PC-3 (cell line): ENCODE results near the gene SRRM3. TPM values are rescaled to one million over a fixed set of nuclear protein-coding genes. Genes with fewer than 3 reads are reported as not detected.
"Not testable (repeated sequence)": the region's sequence is repeated elsewhere in the genome, so short reads cannot be mapped to it uniquely, and the experiment has no call there.

Experiments
- ATAC-seq: fragments of 200-7000 bp; cut with Tn5 transposase; 2 replicates; pipeline ENCODE4 v1.9.1; 2020; ENCODE audit warnings: mild to moderate bottlenecking, moderate library complexity
- BruUV-seq: library from RNA; stranded (reverse); fragments of 400-500 nt; replicated peaks from 2 replicates; lab custom pipeline; 2021; lab: Mats Ljungman, UMichigan
- CTCF ChIA-PET: fragments of 300-600 bp; sonication (Branson Sonifier 250); formaldehyde crosslinking; loops from one replicate; lab custom pipeline; 2022; ENCODE audit warnings: antibody characterized with exemption; lab: Charles Lee
- POLR2A ChIA-PET: fragments of 300-600 bp; sonication (Branson Sonifier 250); formaldehyde crosslinking; loops from one replicate; lab custom pipeline; 2022; ENCODE audit warnings: antibody characterized with exemption; ENCODE audit not compliant: unreplicated experiment; lab: Charles Lee
- DNase-seq: peaks from one replicate; pipeline ENCODE4 v3.0.0-alpha.2; 2015
- H2AFZ ChIP-seq: fragments of 300-600 bp; sonication (generic); 2 replicates; pipeline ENCODE4 v1.6.0; 2016; ENCODE audit warnings: antibody characterized with exemption, low read length
- H3F3A ChIP-seq: fragments of 300-600 bp; sonication (generic); one replicate; pipeline ENCODE4 v1.6.0; 2017; ENCODE audit warnings: antibody characterized with exemption, low read length, control low read depth, mild to moderate bottlenecking; ENCODE audit not compliant: unreplicated experiment
- H3K27ac ChIP-seq: fragments of 300-600 bp; sonication (generic); 2 replicates; pipeline ENCODE4 v1.5.1; 2016; ENCODE audit warnings: mild to moderate bottlenecking, low read length
- H3K27me3 ChIP-seq: fragments of 300-600 bp; sonication (generic); 2 replicates; pipeline ENCODE4 v1.6.1; 2016; ENCODE audit warnings: low read length, mixed read lengths
- H3K36me3 ChIP-seq: fragments of 300-600 bp; sonication (generic); 2 replicates; pipeline ENCODE4 v1.6.1; 2016; ENCODE audit warnings: low read depth, mixed run types, low read length, mixed read lengths
- H3K4me1 ChIP-seq: fragments of 300-600 bp; sonication (generic); 2 replicates; pipeline ENCODE4 v1.5.1; 2016; ENCODE audit warnings: low read length; ENCODE audit not compliant: insufficient read depth
- H3K4me2 ChIP-seq: fragments of 300-600 bp; sonication (generic); 2 replicates; pipeline ENCODE4 v1.6.0; 2016; ENCODE audit warnings: low read length
- H3K4me3 ChIP-seq: fragments of 300-600 bp; sonication (generic); 2 replicates; pipeline ENCODE4 v1.5.1; 2016; ENCODE audit warnings: mild to moderate bottlenecking, low read length, mixed read lengths
- H3K79me2 ChIP-seq: fragments of 300-600 bp; sonication (generic); 2 replicates; pipeline ENCODE4 v1.6.1; 2017; ENCODE audit warnings: low read length, mixed read lengths
- H3K9ac ChIP-seq: fragments of 300-600 bp; sonication (generic); 2 replicates; pipeline ENCODE4 v1.6.0; 2016; ENCODE audit warnings: mild to moderate bottlenecking, low read length
- H3K9me2 ChIP-seq: fragments of 300-600 bp; sonication (generic); replicated peaks from 2 replicates; pipeline ENCODE4 v1.6.1; 2016; ENCODE audit warnings: mixed run types, low read length, mixed read lengths
- H3K9me3 ChIP-seq: fragments of 300-600 bp; sonication (generic); 2 replicates; pipeline ENCODE4 v1.6.1; 2016; ENCODE audit warnings: low read length, mixed read lengths
- H4K20me1 ChIP-seq: fragments of 300-600 bp; sonication (generic); 2 replicates; pipeline ENCODE4 v1.6.1; 2016; ENCODE audit warnings: low read length, mixed read lengths
- CTCF ChIP-seq: fragments of 300-600 bp; sonication (generic); conservative IDR thresholded peaks from 2 replicates; pipeline ENCODE4 v1.5.1; 2017; ENCODE audit warnings: antibody characterized with exemption, low read depth, mild to moderate bottlenecking, low read length
- EZH2 ChIP-seq: fragments of 300-600 bp; sonication (generic); IDR thresholded peaks from one replicate; pipeline ENCODE4 v1.6.1; 2017; ENCODE audit warnings: antibody characterized with exemption, mild to moderate bottlenecking, low read length; ENCODE audit not compliant: unreplicated experiment
- EZH2phosphoT487 ChIP-seq: fragments of 300-600 bp; sonication (generic); IDR thresholded peaks from 2 replicates; pipeline ENCODE4 v1.6.1; 2018; ENCODE audit warnings: mild to moderate bottlenecking, antibody characterized with exemption, low read length, borderline replicate concordance
- intact Hi-C: fragments of 100-400 bp; cut with micrococcal nuclease; formaldehyde crosslinking; loops from 2 replicates; pipeline ENCODE4 v1.9.0; 2023
- total RNA-seq: library from RNA; depleted of rRNA; stranded (reverse); fragments of >200 nt; gene quantifications from 2 replicates; pipeline ENCODE4 v1.2.3, GENCODE V29; 2014

Gene SRRM3
- total RNA-seq, 1 experiment from 2014 or later, result 0.66 TPM

GRCh38 chr7:76292213-76292573, 90.5 kb downstream of the SRRM3 start:
- Histone ChIP-seq H4K20me1 (no peaks in the 10 kb centered on the region), H3K9me3 (no peaks in the 10 kb centered on the region), H3K4me3 (peak overlapping the region; percentile 62; the same call in 1 of the 2 replicates), H3F3A (no peaks in the 10 kb centered on the region), H3K27ac (peak overlapping the region; percentile 89), H3K4me2 (peak overlapping the region; percentile 88), H2AFZ (peak overlapping the region; percentile 91), H3K27me3 (no peaks in the 10 kb centered on the region), H3K9ac (peak overlapping the region; percentile 72), H3K36me3 (no peaks in the 10 kb centered on the region), H3K9me2 (no peaks in the 10 kb centered on the region), H3K79me2 (no peaks in the 10 kb centered on the region), H3K4me1 (peaks cover 36% of the 10 kb centered on the region)
- POLR2A ChIA-PET, result interaction anchor here (0.7 kb wide), 1 partner anchor 11 kb away, joined by 6 read pairs; no protein-coding TSS in a partner anchor
- DNase-seq, result no peak
- CTCF ChIA-PET, result interaction anchor here (0.6 to 2.0 kb wide), 4 partner anchors 11 to 112 kb away, joined by 4 to 32 read pairs (median 12); partner anchors contain the start of gene HSPB1
- TF ChIP-seq CTCF (no peak), EZH2phosphoT487 (no peak), EZH2 (no peak)
- peak; percentile 14 for ATAC-seq
- intact Hi-C loops, result no loop called here
- BruUV-seq, result TSS peak; percentile 88

- H3K4me3 ChIP-seq, ATAC-seq, H4K20me1 ChIP-seq, H3K9me2 ChIP-seq, BruUV-seq, POLR2A ChIA-PET, H3K36me3 ChIP-seq, H3K79me2 ChIP-seq, H3K27me3 ChIP-seq, H2AFZ ChIP-seq, H3K9ac ChIP-seq, H3K9me3 ChIP-seq, H3K4me2 ChIP-seq, intact Hi-C loops, H3F3A ChIP-seq, DNase-seq: not testable (repeated sequence)
- peaks cover 42% of the 10 kb centered on the region for H3K4me1 ChIP-seq
- peak overlapping the region; percentile 88 for H3K27ac ChIP-seq
- CTCF ChIA-PET, result interaction anchor here (0.6 to 2.0 kb wide), 3 partner anchors 14 to 113 kb away, joined by 4 to 32 read pairs (median 17); no protein-coding TSS in a partner anchor
Measured at GRCh38 chr7:76292911-76293310, 91.2 kb downstream of the SRRM3 start.

GRCh38 chr7:76293407-76293901, 91.8 kb downstream of the SRRM3 start:
- no peak overlapping the region for H3K4me3 ChIP-seq
- ATAC-seq (no peak), DNase-seq (peak; percentile 47)
- H3K9ac ChIP-seq, result no peak overlapping the region
- no TSS peak for BruUV-seq
- peaks cover 42% of the 10 kb centered on the region for H3K4me1 ChIP-seq
- H3F3A ChIP-seq, result no peaks in the 10 kb centered on the region
- no peak overlapping the region for H3K4me2 ChIP-seq
- no peaks in the 10 kb centered on the region for H3K36me3 ChIP-seq
- H3K9me3 ChIP-seq, result no peaks in the 10 kb centered on the region
- CTCF ChIA-PET, result no interaction called here
- POLR2A ChIA-PET, result no interaction called here
- no peaks in the 10 kb centered on the region for H3K79me2 ChIP-seq
- TF ChIP-seq EZH2phosphoT487 (no peak), CTCF (no peak), EZH2 (no peak)
- no peak overlapping the region for H2AFZ ChIP-seq
- peak overlapping the region; percentile 88 for H3K27ac ChIP-seq
- intact Hi-C loops, result no loop called here
- no peaks in the 10 kb centered on the region for H3K27me3 ChIP-seq
- H4K20me1 ChIP-seq, result no peaks in the 10 kb centered on the region
- H3K9me2 ChIP-seq, result no peaks in the 10 kb centered on the region
